ENCODE data around the gene HNRNPUL2. TPM values are rescaled to one million over a fixed set of nuclear protein-coding genes. Genes with fewer than 3 reads are reported as not detected.

HNRNPUL2 gene
- polyA plus RNA-seq, 1 donor from 2014 or later = 27.5 TPM

Small RNA genes lying within 50 kb of the gene (small RNA-seq; reads per million reads assigned to genes)
- 0 reads per million in 3 experiments for gene SNORA57

Other genes with a start within 250 kb of the HNRNPUL2 start
- gene AHNAK, start 180.7 kb downstream of the HNRNPUL2 start, polyA plus RNA-seq = 0.11 and 0.12 TPM in 2 replicates
- gene EEF1G, start 153.6 kb downstream of the HNRNPUL2 start, polyA plus RNA-seq = 1,473 and 1,555 TPM in 2 replicates
- gene TUT1, start 135.9 kb downstream of the HNRNPUL2 start, polyA plus RNA-seq = 12.0 and 17.8 TPM in 2 replicates
- 130 and 140 TPM in 2 replicates for gene MTA2, start 125.6 kb downstream of the HNRNPUL2 start, polyA plus RNA-seq
- gene EML3, start 114.7 kb downstream of the HNRNPUL2 start, polyA plus RNA-seq = 0.38 and 2.5 TPM in 2 replicates
- 0.31 TPM in 1 of 2 replicates, not detected in the other for gene ROM1, start 114.2 kb downstream of the HNRNPUL2 start, polyA plus RNA-seq
- gene B3GAT3, start 105.5 kb downstream of the HNRNPUL2 start, polyA plus RNA-seq = 102 and 127 TPM in 2 replicates
- 60.6 and 62.7 TPM in 2 replicates for gene GANAB, start 80.8 kb downstream of the HNRNPUL2 start, polyA plus RNA-seq
- 6.5 and 7.5 TPM in 2 replicates for gene INTS5, start 74.2 kb downstream of the HNRNPUL2 start, polyA plus RNA-seq
- gene C11orf98, start 62.2 kb downstream of the HNRNPUL2 start, polyA plus RNA-seq = 92.0 and 103 TPM in 2 replicates
- gene CSKMT, start 62.1 kb downstream of the HNRNPUL2 start, polyA plus RNA-seq = 6.3 and 16.0 TPM in 2 replicates
- gene UQCC3, start 55.8 kb downstream of the HNRNPUL2 start, polyA plus RNA-seq = 6.8 and 8.4 TPM in 2 replicates
- gene LBHD1, start 55.2 kb downstream of the HNRNPUL2 start, polyA plus RNA-seq = 10.5 and 10.6 TPM in 2 replicates
- 209 and 248 TPM in 2 replicates for gene UBXN1, start 48.4 kb downstream of the HNRNPUL2 start, polyA plus RNA-seq
- gene LRRN4CL, start 37.9 kb downstream of the HNRNPUL2 start, polyA plus RNA-seq = 0.44 and 0.82 TPM in 2 replicates
- gene BSCL2, start 20.0 kb downstream of the HNRNPUL2 start, polyA plus RNA-seq = 304 and 305 TPM in 2 replicates
- gene GNG3, start 19.8 kb downstream of the HNRNPUL2 start, polyA plus RNA-seq = 120 and 121 TPM in 2 replicates
- 48.6 and 55.2 TPM in 2 replicates for gene TTC9C, start 1.0 kb upstream of the HNRNPUL2 start, polyA plus RNA-seq
- gene ZBTB3, start 26.7 kb upstream of the HNRNPUL2 start, polyA plus RNA-seq = 8.5 and 20.9 TPM in 2 replicates
- gene POLR2G, start 34.1 kb upstream of the HNRNPUL2 start, polyA plus RNA-seq = 207 and 232 TPM in 2 replicates
- 55.2 and 61.7 TPM in 2 replicates for gene TAF6L, start 43.9 kb upstream of the HNRNPUL2 start, polyA plus RNA-seq
- 24.5 and 28.1 TPM in 2 replicates for gene TMEM179B, start 59.9 kb upstream of the HNRNPUL2 start, polyA plus RNA-seq
- 16.5 and 27.4 TPM in 2 replicates for gene TMEM223, start 64.5 kb upstream of the HNRNPUL2 start, polyA plus RNA-seq
- gene NXF1, start 78.0 kb upstream of the HNRNPUL2 start, polyA plus RNA-seq = 26.0 and 32.1 TPM in 2 replicates
- 28.5 and 30.5 TPM in 2 replicates for gene STX5, start 104.6 kb upstream of the HNRNPUL2 start, polyA plus RNA-seq
- not detected in 2 replicates for gene TEX54, start 105.4 kb upstream of the HNRNPUL2 start, polyA plus RNA-seq
- 50.4 and 71.7 TPM in 2 replicates for gene WDR74, start 112.1 kb upstream of the HNRNPUL2 start, polyA plus RNA-seq
- gene SLC3A2, start 153.4 kb upstream of the HNRNPUL2 start, polyA plus RNA-seq = 176 and 182 TPM in 2 replicates
- gene CHRM1, start 193.9 kb upstream of the HNRNPUL2 start, polyA plus RNA-seq = not detected in 2 replicates

Measured in neural cell (in vitro differentiated cells).